Liver (tissue), 3 donors: ENCODE data around the gene RBM5.

Experiments
- CTCF ChIP-seq: fragments of 150-350 bp; IDR thresholded peaks from 2 replicates; pipeline ENCODE4 v1.5.1; 2017; ENCODE audit warnings: improper control_type of control experiment, low read depth, low read length; ENCODE audit not compliant: missing input control
- JUND ChIP-seq, 2 donors: IDR thresholded peaks; 2 replicates each; pipeline ENCODE4 v1.6.1; 2016; ENCODE audit warnings: antibody characterized with exemption in 2 of 2
- RAD21 ChIP-seq, 2 donors: IDR thresholded peaks; 2 replicates each; pipeline ENCODE4 v1.6.1; 2016; ENCODE audit warnings: antibody characterized with exemption in 2 of 2, mild to moderate bottlenecking in 2 of 2
- SP1 ChIP-seq: IDR thresholded peaks from 2 replicates; pipeline ENCODE4 v1.6.1; 2018; ENCODE audit warnings: antibody characterized with exemption, mild to moderate bottlenecking
- TF ChIP-seq, protein P1 (sequence below): IDR thresholded peaks from 2 replicates; pipeline ENCODE4 v1.6.1; 2016; ENCODE audit warnings: antibody characterized with exemption
- donor health status: healthy.
- donor health status: healthy.

- TF ChIP-seq, protein P1, sequence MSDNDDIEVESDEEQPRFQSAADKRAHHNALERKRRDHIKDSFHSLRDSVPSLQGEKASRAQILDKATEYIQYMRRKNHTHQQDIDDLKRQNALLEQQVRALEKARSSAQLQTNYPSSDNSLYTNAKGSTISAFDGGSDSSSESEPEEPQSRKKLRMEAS: no peak
- TF ChIP-seq CTCF: no peak
- no peak for TF ChIP-seq JUND (IDR thresholded peaks at IDR 0.05)
- TF ChIP-seq RAD21 (IDR thresholded peaks at IDR 0.05): no peak
- no peak for TF ChIP-seq SP1
Observed at GRCh38 chr3:50155891-50156290, 67.2 kb downstream of the RBM5 start.
